GM18951 (cell line): ENCODE measurements around the gene THOC5.

Source experiments
- POLR2A ChIP-seq: IDR thresholded peaks from 4 replicates; pipeline ENCODE4 v1.6.1; 2011; ENCODE audit warnings: mild to moderate bottlenecking; ENCODE audit not compliant: insufficient read length, insufficient read depth; ENCODE audit errors: extremely low read depth
- in situ Hi-C: fragments of 300-500 bp; cut with MboI; formaldehyde crosslinking; loops from one replicate; pipeline ENCODE4 v1.12.0; 2022; ENCODE audit warnings: low sequenced_read_pairs, mixed read lengths, inconsistent platforms; ENCODE audit not compliant: unreplicated experiment

Gene THOC5

GRCh38 chr22:29457730-29458129 is 95.8 kb downstream of the THOC5 start:
- in situ Hi-C loops: no loop called here
- TF ChIP-seq POLR2A: no peak

GRCh38 chr22:29456211-29456671 is 97.3 kb downstream of the THOC5 start:
- in situ Hi-C loops: no loop called here

More at GRCh38 chr22:29456211-29456671, 97.3 kb downstream of the THOC5 start:
- TF ChIP-seq POLR2A: no peak
